Upper lobe of left lung (tissue), 4 donors: ENCODE data around the gene PFN2.

Source experiments
- CTCF ChIP-seq, 6 experiments: fragments of 450-650 bp in 4 of 6; fragments of 200-600 bp in 2 of 6; sonication (generic) in 2 of 6; IDR thresholded peaks; one replicate each; pipeline ENCODE4 v1.5.1; 2016 to 2019; ENCODE audit warnings: antibody characterized with exemption in 6 of 6
- EP300 ChIP-seq, 4 donors: sonication (generic); formaldehyde crosslinking; IDR thresholded peaks; one replicate each; pipeline ENCODE4 v1.5.1; 2017; ENCODE audit warnings: antibody characterized with exemption in 4 of 4, control low read depth in 2 of 4
- POLR2A ChIP-seq, 4 donors: fragments of 450-650 bp; IDR thresholded peaks; one replicate each; pipeline ENCODE4 v1.5.1; 2016 to 2017; ENCODE audit warnings: antibody characterized with exemption in 4 of 4, mild to moderate bottlenecking in 2 of 4
- POLR2AphosphoS5 ChIP-seq, 2 donors: sonication (generic); formaldehyde crosslinking; IDR thresholded peaks; one replicate each; pipeline ENCODE4 v1.5.1; 2017; ENCODE audit warnings: antibody characterized with exemption in 2 of 2

GRCh38 chr3:150014782-150015181 is 44.1 kb upstream of the PFN2 start:
- TF ChIP-seq EP300 (IDR thresholded peaks at IDR 0.05): no peak
- no peak for TF ChIP-seq POLR2A (IDR thresholded peaks at IDR 0.05)
- TF ChIP-seq CTCF (IDR thresholded peaks at IDR 0.05): no peak
- no peak for TF ChIP-seq POLR2AphosphoS5 (IDR thresholded peaks at IDR 0.05)
